Choroid plexus epithelial cell (primary cell): ENCODE data around the gene EXOC3L1.
A peak's percentile ranks its signal among the peaks of the same experiment; 100 is the strongest.

Experiments
- DNase-seq: peaks from one replicate; pipeline ENCODE4 v3.0.0-alpha.2; 2010; ENCODE audit warnings: low read depth
- H3K4me3 ChIP-seq: 2 replicates; pipeline ENCODE4 v1.5.1; 2011; ENCODE audit warnings: low read depth, mild to moderate bottlenecking, control low read depth, low read length, moderate library complexity
- TF ChIP-seq, protein P1 (sequence below): conservative IDR thresholded peaks from 2 replicates; pipeline ENCODE4 v1.5.1; 2011; ENCODE audit warnings: low read depth, mild to moderate bottlenecking, control low read depth, inconsistent platforms, low read length, moderate library complexity

The EXOC3L1 gene

GRCh38 chr16:67167588-67167987, 22.3 kb downstream of the EXOC3L1 start:
- no peak overlapping the region for H3K4me3 ChIP-seq
- TF ChIP-seq, protein P1, sequence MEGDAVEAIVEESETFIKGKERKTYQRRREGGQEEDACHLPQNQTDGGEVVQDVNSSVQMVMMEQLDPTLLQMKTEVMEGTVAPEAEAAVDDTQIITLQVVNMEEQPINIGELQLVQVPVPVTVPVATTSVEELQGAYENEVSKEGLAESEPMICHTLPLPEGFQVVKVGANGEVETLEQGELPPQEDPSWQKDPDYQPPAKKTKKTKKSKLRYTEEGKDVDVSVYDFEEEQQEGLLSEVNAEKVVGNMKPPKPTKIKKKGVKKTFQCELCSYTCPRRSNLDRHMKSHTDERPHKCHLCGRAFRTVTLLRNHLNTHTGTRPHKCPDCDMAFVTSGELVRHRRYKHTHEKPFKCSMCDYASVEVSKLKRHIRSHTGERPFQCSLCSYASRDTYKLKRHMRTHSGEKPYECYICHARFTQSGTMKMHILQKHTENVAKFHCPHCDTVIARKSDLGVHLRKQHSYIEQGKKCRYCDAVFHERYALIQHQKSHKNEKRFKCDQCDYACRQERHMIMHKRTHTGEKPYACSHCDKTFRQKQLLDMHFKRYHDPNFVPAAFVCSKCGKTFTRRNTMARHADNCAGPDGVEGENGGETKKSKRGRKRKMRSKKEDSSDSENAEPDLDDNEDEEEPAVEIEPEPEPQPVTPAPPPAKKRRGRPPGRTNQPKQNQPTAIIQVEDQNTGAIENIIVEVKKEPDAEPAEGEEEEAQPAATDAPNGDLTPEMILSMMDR = no peak

GRCh38 chr16:67166598-67167168, 23.3 kb downstream of the EXOC3L1 start:
- H3K4me3 ChIP-seq = no peak overlapping the region
- TF ChIP-seq, protein P1 = no peak
- DNase-seq = no peak

More at GRCh38 chr16:67167588-67167987, 22.3 kb downstream of the EXOC3L1 start:
- no peak for DNase-seq

GRCh38 chr16:67166110-67166547, 23.8 kb downstream of the EXOC3L1 start:
- TF ChIP-seq, protein P1 = no peak
- H3K4me3 ChIP-seq = no peak overlapping the region

DNA sequence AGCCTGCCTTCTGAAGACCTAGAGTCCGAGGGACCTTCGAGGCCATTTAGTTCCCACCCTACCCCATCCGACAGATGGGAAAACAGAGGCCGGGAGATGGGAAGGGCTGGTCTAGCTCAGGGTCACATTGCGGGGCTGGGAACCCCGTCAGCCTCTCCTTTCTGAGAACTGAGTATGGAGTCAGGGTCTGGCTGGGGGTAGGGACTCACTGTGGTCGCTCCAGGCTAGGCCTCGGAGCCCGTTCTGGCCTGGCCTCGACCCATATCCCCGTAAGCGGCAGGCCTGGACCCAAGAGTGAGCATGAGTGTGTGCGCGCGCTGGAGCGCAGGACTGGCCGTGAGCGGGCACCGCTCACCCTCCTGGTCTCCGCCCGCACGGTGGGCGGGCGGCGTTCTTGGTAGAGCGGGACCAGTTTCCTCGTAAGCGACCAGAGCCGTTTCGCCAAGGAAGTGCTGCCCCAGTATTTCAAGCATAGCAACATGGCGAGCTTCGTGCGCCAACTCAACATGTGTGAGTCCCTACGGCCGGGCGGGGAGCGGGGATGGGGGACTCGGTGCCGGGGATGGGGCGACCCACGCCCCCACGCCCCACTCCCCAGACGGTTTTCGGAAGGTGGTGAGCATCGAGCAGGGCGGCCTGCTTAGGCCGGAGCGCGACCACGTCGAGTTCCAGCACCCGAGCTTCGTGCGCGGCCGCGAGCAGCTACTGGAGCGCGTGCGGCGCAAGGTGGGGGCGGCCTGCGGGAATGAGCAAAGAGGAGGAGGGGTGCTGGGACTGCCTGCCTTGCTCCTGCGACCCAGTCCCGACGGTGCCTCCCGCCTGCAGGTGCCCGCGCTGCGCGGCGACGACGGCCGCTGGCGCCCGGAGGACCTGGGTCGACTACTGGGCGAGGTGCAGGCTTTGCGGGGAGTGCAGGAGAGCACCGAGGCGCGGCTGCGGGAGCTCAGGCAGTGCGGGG, 24.5 kb downstream of the EXOC3L1 start:
- TF ChIP-seq, protein P1 = no peak
- H3K4me3 ChIP-seq = no peak overlapping the region
- DNase-seq = no peak

More at GRCh38 chr16:67166110-67166547, 23.8 kb downstream of the EXOC3L1 start:
- no peak for DNase-seq

GRCh38 chr16:67164599-67165061, 25.3 kb downstream of the EXOC3L1 start, which contains the start of gene HSF4:
HSF4 (plus strand) TSS chr16:67164745; CDS start chr16:67164812, 67 bp downstream.
- no peak for DNase-seq
- H3K4me3 ChIP-seq = peak within 1 kb of the TSS; percentile 32
- TF ChIP-seq, protein P1 = no peak

DNA sequence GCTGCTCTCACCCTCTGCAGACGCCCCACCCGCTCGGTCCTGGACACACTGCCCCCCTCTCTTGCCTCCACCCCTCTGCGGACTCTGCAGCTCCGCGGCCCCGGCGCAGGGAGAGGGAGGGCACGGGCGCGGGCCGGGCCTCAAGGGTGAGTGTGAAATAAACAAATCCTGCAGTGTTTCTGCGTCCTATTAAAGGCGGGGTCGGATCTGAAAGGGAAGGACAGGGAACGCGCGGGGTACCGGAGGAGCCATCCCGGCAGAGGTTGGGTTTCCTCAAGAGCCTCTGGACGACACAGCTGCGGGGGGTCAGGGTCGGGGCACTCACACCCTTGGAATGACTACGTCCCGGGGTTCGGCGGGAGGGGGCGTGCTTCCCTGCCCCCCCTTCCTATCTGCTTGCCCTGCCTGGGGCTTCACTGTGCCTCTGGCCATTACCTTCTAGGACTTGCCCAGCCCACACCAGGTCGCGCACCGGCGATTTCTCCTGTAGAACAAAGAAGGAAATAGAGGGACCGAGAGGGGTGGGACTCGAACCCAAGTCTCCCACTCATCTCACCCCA, 25.9 kb downstream of the EXOC3L1 start:
- DNase-seq = no peak
- H3K4me3 ChIP-seq = peak overlapping the region; percentile 32
- TF ChIP-seq, protein P1 = no peak
